ENCODE measurements around the gene ALG12.

The ALG12 gene

DNA sequence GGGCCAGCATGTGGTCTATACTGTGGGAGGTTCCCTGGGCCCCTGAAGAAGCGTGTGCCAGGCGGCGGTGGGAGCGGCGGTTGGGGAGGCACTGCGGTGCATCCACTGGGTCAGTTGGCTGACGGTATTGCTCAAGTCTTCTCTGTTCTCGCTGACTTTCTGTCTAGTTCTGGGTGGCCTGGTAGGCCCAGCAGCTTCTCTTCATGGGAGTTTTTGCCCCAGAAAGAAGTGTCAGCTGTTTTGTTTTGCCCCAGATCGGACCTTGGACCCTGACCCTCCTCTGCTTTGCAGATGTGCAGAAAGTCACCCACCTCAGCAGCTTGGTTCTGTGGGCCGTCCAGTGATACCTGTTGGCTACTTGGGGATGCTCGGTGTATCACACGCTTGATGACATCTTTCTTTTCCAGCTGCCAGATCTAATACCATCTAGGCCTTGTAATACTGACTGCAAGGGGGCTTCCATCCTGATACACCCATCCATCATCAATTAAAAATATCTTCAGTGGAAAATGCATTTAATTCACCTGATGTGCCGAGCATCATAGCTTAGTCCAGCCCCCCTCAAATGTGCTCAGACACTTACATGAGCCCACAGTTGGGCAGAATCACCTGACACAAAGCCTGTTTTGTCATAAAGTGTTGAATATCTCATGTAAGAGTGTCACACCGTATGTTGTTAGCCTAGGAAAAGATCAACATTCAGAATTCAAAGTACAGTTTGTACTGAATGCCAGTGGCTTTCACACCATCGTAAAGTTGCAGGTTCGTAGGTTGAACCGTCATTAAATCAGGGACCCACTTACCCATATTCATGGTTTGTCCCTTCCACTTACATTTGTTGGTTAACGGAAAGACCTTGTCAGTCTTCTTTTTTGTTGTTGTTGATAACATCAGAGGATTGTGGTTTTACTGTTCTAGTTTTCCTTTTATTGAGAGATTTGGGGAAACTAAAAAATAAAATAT, 50.7 kb downstream of the ALG12 start:
- Histone ChIP-seq H3K27me3 (ENCODE audit: insufficient read depth, low read length) (no peaks in the 10 kb centered on the region), H3K14ac (ENCODE audit: low read length) (no peak overlapping the region), H3K4me1 (ENCODE audit: control insufficient read depth in 1 of 2, insufficient read depth in 2 of 2, low read length in 2 of 2) (no peaks in the 10 kb centered on the region), H4K91ac (ENCODE audit: low read depth, low read length) (no peak overlapping the region), H3K27ac (ENCODE audit: low read depth, low read length) (no peak overlapping the region), H3K23ac (ENCODE audit: low read length) (no peak overlapping the region), H3K79me2 (ENCODE audit: control insufficient read depth, insufficient read depth, low read length, poor library complexity) (peaks cover 4% of the 10 kb centered on the region), H2AK5ac (ENCODE audit: low read length) (no peak overlapping the region), H4K12ac (ENCODE audit: low read depth, low read length) (no peak overlapping the region), H4K8ac (ENCODE audit: low read depth, low read length) (no peak overlapping the region), H3K36me3 (ENCODE audit: control insufficient read depth in 1 of 2, insufficient read depth in 2 of 2, low read length in 2 of 2) (peaks cover 3 to 15% of the 10 kb centered on the region in 2 experiments), H3K4me2 (ENCODE audit: low read length) (no peak overlapping the region), H3K79me1 (ENCODE audit: low read length) (no peaks in the 10 kb centered on the region), H2BK12ac (ENCODE audit: low read length) (no peak overlapping the region), H3K4ac (ENCODE audit: low read depth, low read length) (peak overlapping the region; percentile 54), H2BK5ac (ENCODE audit: low read depth, low read length, poor library complexity) (no peak overlapping the region), H2AFZ (ENCODE audit: insufficient read depth, low read length, poor library complexity) (no peak overlapping the region), H2BK120ac (ENCODE audit: insufficient read depth, low read length, poor library complexity) (no peak overlapping the region), H3K4me3 (ENCODE audit: low read depth, low read length) (no peak overlapping the region), H3K18ac (ENCODE audit: low read length) (no peak overlapping the region), H3K9me3 (ENCODE audit: insufficient read depth, low read depth, low read length) (peaks cover 9% of the 10 kb centered on the region), H3K9ac (ENCODE audit: low read length) (no peak overlapping the region)
- DNase-seq: no peak
- no CpG with 5 or more reads among the region's 18 CpGs for WGBS (ENCODE audit: extremely low coverage, insufficient coverage, insufficient read length)

DNA sequence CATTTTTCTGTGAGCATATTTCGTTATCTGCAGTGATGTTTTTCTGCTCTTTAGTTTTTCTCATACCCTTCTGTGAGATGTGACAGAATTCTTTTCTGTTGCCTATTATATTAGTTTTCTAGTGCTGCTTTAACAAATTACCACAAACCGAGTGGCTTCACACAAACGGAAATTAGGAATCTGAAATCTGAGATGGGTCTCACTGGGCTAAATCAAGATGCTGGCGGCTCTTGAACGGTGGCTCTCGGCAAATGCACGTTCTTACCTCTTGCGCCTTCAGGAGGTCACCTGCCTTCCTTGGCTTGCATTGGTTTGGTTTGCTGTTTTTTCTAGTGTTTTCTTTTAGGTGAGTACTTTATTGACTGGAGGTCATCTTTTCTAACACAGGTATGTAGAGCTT, 51.6 kb downstream of the ALG12 start:
- DNase-seq: no peak

DNA sequence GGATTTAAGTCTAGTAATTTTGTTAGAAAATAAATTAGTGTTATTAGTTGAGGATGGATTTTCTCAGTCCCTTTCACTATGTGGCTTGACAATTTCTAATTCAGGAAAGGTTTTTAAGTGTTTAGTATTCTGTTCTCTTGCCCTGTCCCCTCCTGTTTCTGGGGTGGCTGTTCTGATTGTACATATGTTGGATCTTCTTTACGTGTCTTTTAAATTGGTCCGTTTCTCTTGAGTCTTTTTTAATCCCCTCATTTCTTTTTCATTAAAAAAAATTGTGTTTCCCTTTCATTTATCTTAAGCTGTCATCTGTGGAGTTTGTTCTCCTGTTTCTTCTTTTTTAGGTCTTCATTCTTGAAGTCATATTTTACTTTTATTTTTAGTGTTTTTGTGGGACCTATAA, 52.1 kb downstream of the ALG12 start:
- H2AK5ac ChIP-seq (ENCODE audit: low read length): no peak overlapping the region
- H3K4me3 ChIP-seq (ENCODE audit: low read depth, low read length): no peak overlapping the region
- no peak overlapping the region for H3K18ac ChIP-seq (ENCODE audit: low read length)
- no peak for DNase-seq
- no peaks in the 10 kb centered on the region for H3K27me3 ChIP-seq (ENCODE audit: insufficient read depth, low read length)
- H3K9ac ChIP-seq (ENCODE audit: low read length): no peak overlapping the region
- H3K79me1 ChIP-seq (ENCODE audit: low read length): no peaks in the 10 kb centered on the region
- H2BK12ac ChIP-seq (ENCODE audit: low read length): no peak overlapping the region
- no peak overlapping the region for H2AFZ ChIP-seq (ENCODE audit: insufficient read depth, low read length, poor library complexity)
- H4K12ac ChIP-seq (ENCODE audit: low read depth, low read length): no peak overlapping the region
- no peak overlapping the region for H2BK120ac ChIP-seq (ENCODE audit: insufficient read depth, low read length, poor library complexity)
- WGBS (ENCODE audit: extremely low coverage, insufficient coverage, insufficient read length): no CpG with 5 or more reads among the region's 2 CpGs
- no peak overlapping the region for H2BK5ac ChIP-seq (ENCODE audit: low read depth, low read length, poor library complexity)
- no peak overlapping the region for H3K4ac ChIP-seq (ENCODE audit: low read depth, low read length)
- H3K4me2 ChIP-seq (ENCODE audit: low read length): no peak overlapping the region
- H3K79me2 ChIP-seq (ENCODE audit: control insufficient read depth, insufficient read depth, low read length, poor library complexity): peaks cover 10% of the 10 kb centered on the region
- peaks cover 9% of the 10 kb centered on the region for H3K9me3 ChIP-seq (ENCODE audit: insufficient read depth, low read depth, low read length)
- no peak overlapping the region for H3K14ac ChIP-seq (ENCODE audit: low read length)
- no peak overlapping the region for H4K8ac ChIP-seq (ENCODE audit: low read depth, low read length)
- H4K91ac ChIP-seq (ENCODE audit: low read depth, low read length): no peak overlapping the region
- H3K27ac ChIP-seq (ENCODE audit: low read depth, low read length): no peak overlapping the region
- peaks cover 3 to 15% of the 10 kb centered on the region in 2 experiments for H3K36me3 ChIP-seq (ENCODE audit: control insufficient read depth in 1 of 2, insufficient read depth in 2 of 2, low read length in 2 of 2)
- no peaks in the 10 kb centered on the region for H3K4me1 ChIP-seq (ENCODE audit: control insufficient read depth in 1 of 2, insufficient read depth in 2 of 2, low read length in 2 of 2)
- no peak overlapping the region for H3K23ac ChIP-seq (ENCODE audit: low read length)

More for the DNA sequence above, 51.6 kb downstream of the ALG12 start:
- H3K23ac ChIP-seq (ENCODE audit: low read length): no peak overlapping the region
- H3K27ac ChIP-seq (ENCODE audit: low read depth, low read length): no peak overlapping the region
- H2BK120ac ChIP-seq (ENCODE audit: insufficient read depth, low read length, poor library complexity): no peak overlapping the region
- no peak overlapping the region for H4K8ac ChIP-seq (ENCODE audit: low read depth, low read length)
- H4K12ac ChIP-seq (ENCODE audit: low read depth, low read length): no peak overlapping the region
- no peaks in the 10 kb centered on the region for H3K27me3 ChIP-seq (ENCODE audit: insufficient read depth, low read length)
- H3K4ac ChIP-seq (ENCODE audit: low read depth, low read length): no peak overlapping the region
- no peaks in the 10 kb centered on the region for H3K79me1 ChIP-seq (ENCODE audit: low read length)
- peaks cover 3 to 15% of the 10 kb centered on the region in 2 experiments for H3K36me3 ChIP-seq (ENCODE audit: control insufficient read depth in 1 of 2, insufficient read depth in 2 of 2, low read length in 2 of 2)
- no CpG with 5 or more reads among the region's 8 CpGs for WGBS (ENCODE audit: extremely low coverage, insufficient coverage, insufficient read length)
- H3K79me2 ChIP-seq (ENCODE audit: control insufficient read depth, insufficient read depth, low read length, poor library complexity): peaks cover 6% of the 10 kb centered on the region
- no peak overlapping the region for H3K9ac ChIP-seq (ENCODE audit: low read length)
- no peak overlapping the region for H2BK12ac ChIP-seq (ENCODE audit: low read length)
- no peak overlapping the region for H2BK5ac ChIP-seq (ENCODE audit: low read depth, low read length, poor library complexity)
- no peaks in the 10 kb centered on the region for H3K4me1 ChIP-seq (ENCODE audit: control insufficient read depth in 1 of 2, insufficient read depth in 2 of 2, low read length in 2 of 2)
- H3K14ac ChIP-seq (ENCODE audit: low read length): no peak overlapping the region
- no peak overlapping the region for H3K18ac ChIP-seq (ENCODE audit: low read length)
- peaks cover 9% of the 10 kb centered on the region for H3K9me3 ChIP-seq (ENCODE audit: insufficient read depth, low read depth, low read length)
- no peak overlapping the region for H4K91ac ChIP-seq (ENCODE audit: low read depth, low read length)
- H3K4me2 ChIP-seq (ENCODE audit: low read length): no peak overlapping the region
- no peak overlapping the region for H3K4me3 ChIP-seq (ENCODE audit: low read depth, low read length)
- no peak overlapping the region for H2AK5ac ChIP-seq (ENCODE audit: low read length)
- no peak overlapping the region for H2AFZ ChIP-seq (ENCODE audit: insufficient read depth, low read length, poor library complexity)

DNA sequence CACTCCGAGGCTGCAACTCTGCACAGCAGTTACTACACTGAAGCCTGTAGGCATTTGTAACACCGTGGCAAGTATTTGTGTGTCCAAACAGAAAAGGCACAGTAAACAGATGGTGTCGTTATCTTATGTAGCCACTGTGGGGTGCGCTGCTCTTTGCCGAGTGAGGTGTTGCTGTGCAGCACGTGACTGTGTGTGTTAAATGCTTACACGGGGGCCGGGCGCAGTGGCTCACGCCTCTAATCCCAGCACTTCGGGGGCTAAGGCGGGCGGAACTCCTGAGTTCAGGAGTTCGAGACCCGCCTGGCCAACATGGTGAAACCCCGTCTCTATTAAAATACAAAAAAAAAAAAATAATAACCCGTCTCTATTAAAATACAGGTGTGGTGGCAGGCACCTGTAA, 53.1 kb downstream of the ALG12 start:
- Histone ChIP-seq H4K91ac (ENCODE audit: low read depth, low read length) (no peak overlapping the region), H3K4me1 (ENCODE audit: control insufficient read depth in 1 of 2, insufficient read depth in 2 of 2, low read length in 2 of 2) (no peaks in the 10 kb centered on the region), H3K4me2 (ENCODE audit: low read length) (no peak overlapping the region), H2AFZ (ENCODE audit: insufficient read depth, low read length, poor library complexity) (no peak overlapping the region), H3K14ac (ENCODE audit: low read length) (no peak overlapping the region), H2BK120ac (ENCODE audit: insufficient read depth, low read length, poor library complexity) (no peak overlapping the region), H3K18ac (ENCODE audit: low read length) (no peak overlapping the region), H2BK5ac (ENCODE audit: low read depth, low read length, poor library complexity) (no peak overlapping the region), H3K4me3 (ENCODE audit: low read depth, low read length) (no peak overlapping the region), H3K9ac (ENCODE audit: low read length) (no peak overlapping the region), H3K36me3 (ENCODE audit: control insufficient read depth in 1 of 2, insufficient read depth in 2 of 2, low read length in 2 of 2) (peaks cover 3 to 15% of the 10 kb centered on the region in 2 experiments), H3K23ac (ENCODE audit: low read length) (peak overlapping the region; percentile 46), H3K27me3 (ENCODE audit: insufficient read depth, low read length) (no peaks in the 10 kb centered on the region), H3K79me2 (ENCODE audit: control insufficient read depth, insufficient read depth, low read length, poor library complexity) (peaks cover 10% of the 10 kb centered on the region), H3K4ac (ENCODE audit: low read depth, low read length) (no peak overlapping the region), H3K79me1 (ENCODE audit: low read length) (no peaks in the 10 kb centered on the region), H3K9me3 (ENCODE audit: insufficient read depth, low read depth, low read length) (peaks cover 9% of the 10 kb centered on the region), H2BK12ac (ENCODE audit: low read length) (no peak overlapping the region), H4K12ac (ENCODE audit: low read depth, low read length) (no peak overlapping the region), H4K8ac (ENCODE audit: low read depth, low read length) (no peak overlapping the region), H2AK5ac (ENCODE audit: low read length) (no peak overlapping the region), H3K27ac (ENCODE audit: low read depth, low read length) (no peak overlapping the region)
- WGBS (ENCODE audit: extremely low coverage, insufficient coverage, insufficient read length): no CpG with 5 or more reads among the region's 17 CpGs
- DNase-seq: no peak
